HUES6 (cell line): ENCODE results near the gene ATP2B3.

Source experiments
- H3K27ac ChIP-seq: 2 replicates; pipeline ENCODE4 v1.7.0; 2013; ENCODE audit warnings: low read depth, mild to moderate bottlenecking, low read length, inconsistent platforms
- H3K27me3 ChIP-seq: 2 replicates; pipeline ENCODE4 v1.6.1; 2013; ENCODE audit warnings: low read length; ENCODE audit not compliant: control insufficient read depth, insufficient read depth
- H3K36me3 ChIP-seq: 2 replicates; pipeline ENCODE4 v1.6.1; 2013; ENCODE audit warnings: low read length; ENCODE audit not compliant: control insufficient read depth, insufficient read depth
- H3K4me1 ChIP-seq: 2 replicates; pipeline ENCODE4 v1.6.1; 2013; ENCODE audit warnings: low read length; ENCODE audit not compliant: control insufficient read depth, insufficient read depth
- H3K4me3 ChIP-seq: 2 replicates; pipeline ENCODE4 v1.5.1; 2013; ENCODE audit warnings: low read depth, low read length
- H3K9ac ChIP-seq: one replicate; pipeline ENCODE4 v1.6.1; 2013; ENCODE audit warnings: mild to moderate bottlenecking, low read length
- H3K9me3 ChIP-seq: 2 replicates; pipeline ENCODE4 v1.6.1; 2013; ENCODE audit warnings: low read depth, low read length; ENCODE audit not compliant: control insufficient read depth, insufficient read depth

Gene ATP2B3

GRCh38 chrX:153614818-153615217 is 97.4 kb downstream of the ATP2B3 start:
- Histone ChIP-seq H3K27me3 (peaks cover 84% of the 10 kb centered on the region), H3K27ac (no peak overlapping the region), H3K9ac (no peak overlapping the region), H3K36me3 (no peaks in the 10 kb centered on the region), H3K4me1 (no peaks in the 10 kb centered on the region), H3K4me3 (no peak overlapping the region), H3K9me3 (peaks cover 7% of the 10 kb centered on the region; the same call in 1 of the 2 replicates)

DNA sequence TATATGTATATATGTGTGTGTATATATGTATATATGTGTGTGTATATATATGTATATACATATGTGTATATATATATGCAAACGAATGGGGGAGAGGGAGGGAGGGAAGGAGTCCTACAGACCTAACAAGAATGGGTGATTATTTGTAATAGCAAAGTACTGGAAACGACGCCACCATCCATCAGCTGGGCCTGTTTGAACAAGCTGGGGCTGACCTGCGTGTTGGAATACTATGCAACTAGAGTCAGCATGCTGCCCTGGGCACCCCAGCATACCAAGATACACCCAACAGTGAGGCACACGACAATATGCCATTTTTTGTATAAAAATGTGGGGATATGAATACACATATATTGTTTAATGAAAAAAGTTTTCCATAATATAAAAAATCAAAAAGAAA is 103.1 kb downstream of the ATP2B3 start:
- H3K27ac ChIP-seq: no peak overlapping the region
- no peaks in the 10 kb centered on the region for H3K4me1 ChIP-seq
- no peak overlapping the region for H3K4me3 ChIP-seq
- H3K9ac ChIP-seq: no peak overlapping the region
- H3K9me3 ChIP-seq: peaks cover 20% of the 10 kb centered on the region; the same call in 1 of the 2 replicates
- H3K27me3 ChIP-seq: peaks cover 38% of the 10 kb centered on the region
- H3K36me3 ChIP-seq: no peaks in the 10 kb centered on the region

GRCh38 chrX:153621949-153622598 is 104.6 kb downstream of the ATP2B3 start:
- no peak overlapping the region for H3K9ac ChIP-seq
- no peaks in the 10 kb centered on the region for H3K4me1 ChIP-seq
- peaks cover 23% of the 10 kb centered on the region for H3K27me3 ChIP-seq
- no peaks in the 10 kb centered on the region for H3K36me3 ChIP-seq
- no peak overlapping the region for H3K27ac ChIP-seq
- H3K9me3 ChIP-seq: peaks cover 20% of the 10 kb centered on the region; the same call in 1 of the 2 replicates
- H3K4me3 ChIP-seq: no peak overlapping the region

GRCh38 chrX:153622661-153623309 is 105.3 kb downstream of the ATP2B3 start:
- H3K4me3 ChIP-seq: no peak overlapping the region
- peaks cover 16% of the 10 kb centered on the region; the same call in 1 of the 2 replicates for H3K27me3 ChIP-seq
- H3K9me3 ChIP-seq: peaks cover 20% of the 10 kb centered on the region; the same call in 1 of the 2 replicates
- no peaks in the 10 kb centered on the region for H3K4me1 ChIP-seq
- H3K27ac ChIP-seq: no peak overlapping the region
- no peaks in the 10 kb centered on the region for H3K36me3 ChIP-seq
- H3K9ac ChIP-seq: no peak overlapping the region

- H3K4me1 ChIP-seq: no peaks in the 10 kb centered on the region
- H3K36me3 ChIP-seq: no peaks in the 10 kb centered on the region
- peaks cover 9% of the 10 kb centered on the region; the same call in 1 of the 2 replicates for H3K27me3 ChIP-seq
- peaks cover 21% of the 10 kb centered on the region; the same call in 1 of the 2 replicates for H3K9me3 ChIP-seq
- no peak overlapping the region for H3K4me3 ChIP-seq
- no peak overlapping the region for H3K9ac ChIP-seq
- H3K27ac ChIP-seq: no peak overlapping the region
Observed at GRCh38 chrX:153623310-153624029, 106.0 kb downstream of the ATP2B3 start.

GRCh38 chrX:153624196-153625091 is 107.0 kb downstream of the ATP2B3 start:
- peaks cover 5% of the 10 kb centered on the region; the same call in 1 of the 2 replicates for H3K27me3 ChIP-seq
- H3K27ac ChIP-seq: no peak overlapping the region
- no peak overlapping the region for H3K4me3 ChIP-seq
- H3K4me1 ChIP-seq: no peaks in the 10 kb centered on the region
- H3K9me3 ChIP-seq: peaks cover 28% of the 10 kb centered on the region; the same call in 1 of the 2 replicates
- no peak overlapping the region for H3K9ac ChIP-seq
- no peaks in the 10 kb centered on the region for H3K36me3 ChIP-seq

DNA sequence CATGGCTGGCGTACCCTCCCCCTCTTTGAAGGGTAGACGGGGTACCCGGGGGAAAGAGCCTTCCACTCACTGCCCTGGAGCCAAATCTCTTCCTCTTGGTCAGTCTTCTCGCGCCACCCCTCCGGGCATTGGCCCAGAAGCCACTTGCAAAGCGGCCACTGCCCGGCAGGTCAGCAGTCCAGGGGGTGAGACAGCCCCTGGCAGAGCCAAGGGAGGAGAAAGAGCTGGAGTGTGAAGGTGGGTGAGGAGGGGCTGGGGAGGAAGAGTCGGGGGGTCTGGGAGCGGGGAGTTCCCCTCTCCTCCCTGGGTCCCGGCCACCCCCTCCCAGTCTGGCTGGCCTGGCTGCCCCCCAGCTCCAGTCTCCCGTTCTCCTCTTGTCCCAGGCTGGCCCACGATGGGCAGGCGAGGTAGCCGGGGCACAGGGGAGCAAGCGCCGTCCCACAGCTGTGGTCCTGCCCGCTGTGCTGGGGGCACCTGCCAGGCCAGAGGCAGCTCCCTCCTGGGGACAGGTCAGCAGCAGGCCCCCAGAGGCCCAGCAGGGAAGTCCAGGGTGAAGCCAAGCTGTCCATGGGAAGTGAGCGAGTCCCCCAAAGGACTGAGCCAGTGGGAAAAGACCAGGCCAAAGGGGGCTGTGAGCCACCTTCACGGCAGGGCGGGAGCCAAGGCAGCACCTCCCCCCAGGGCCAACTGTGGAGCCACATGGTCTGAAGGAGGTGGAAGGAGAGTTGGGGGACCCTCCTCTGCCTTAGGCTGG is 108.0 kb downstream of the ATP2B3 start:
- Histone ChIP-seq H3K27ac (no peak overlapping the region), H3K9ac (no peak overlapping the region), H3K4me1 (no peaks in the 10 kb centered on the region), H3K9me3 (peaks cover 28% of the 10 kb centered on the region; the same call in 1 of the 2 replicates), H3K27me3 (peaks cover 5% of the 10 kb centered on the region; the same call in 1 of the 2 replicates), H3K36me3 (no peaks in the 10 kb centered on the region), H3K4me3 (no peak overlapping the region)

DNA sequence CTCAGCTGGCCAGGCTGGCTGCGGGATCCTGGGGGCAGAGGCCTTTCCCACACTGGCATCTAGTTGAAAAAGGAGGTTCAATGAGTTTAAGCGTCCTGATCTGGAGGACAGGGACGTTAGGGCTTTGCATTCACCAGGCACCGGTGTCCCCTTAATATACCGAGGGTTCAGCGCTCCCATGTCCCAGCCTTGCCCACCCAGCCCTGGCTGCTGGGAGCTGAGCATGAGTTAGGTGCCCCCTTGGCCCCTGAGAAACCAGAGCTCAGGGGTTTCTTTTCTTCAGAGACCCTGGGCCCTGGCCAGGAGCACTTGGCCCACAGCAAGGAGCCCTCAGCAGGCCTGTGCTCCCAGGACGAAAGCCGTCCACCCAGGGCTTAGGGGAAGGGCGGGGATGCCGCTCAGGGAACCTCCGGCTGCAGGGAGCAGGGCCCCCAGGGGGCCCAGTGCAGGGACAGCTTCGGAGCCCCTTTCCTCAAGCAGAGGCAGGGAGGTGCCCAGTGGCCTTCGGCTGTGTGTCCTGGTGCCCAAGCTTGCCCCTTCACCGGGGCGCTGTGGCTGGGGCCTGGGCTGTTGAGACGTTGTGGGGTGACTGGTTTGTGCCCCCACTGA is 108.7 kb downstream of the ATP2B3 start:
- Histone ChIP-seq H3K4me1 (no peaks in the 10 kb centered on the region), H3K27me3 (peaks cover 5% of the 10 kb centered on the region; the same call in 1 of the 2 replicates), H3K36me3 (no peaks in the 10 kb centered on the region), H3K4me3 (no peak overlapping the region), H3K9ac (no peak overlapping the region), H3K27ac (no peak overlapping the region), H3K9me3 (peaks cover 28% of the 10 kb centered on the region; the same call in 1 of the 2 replicates)

DNA sequence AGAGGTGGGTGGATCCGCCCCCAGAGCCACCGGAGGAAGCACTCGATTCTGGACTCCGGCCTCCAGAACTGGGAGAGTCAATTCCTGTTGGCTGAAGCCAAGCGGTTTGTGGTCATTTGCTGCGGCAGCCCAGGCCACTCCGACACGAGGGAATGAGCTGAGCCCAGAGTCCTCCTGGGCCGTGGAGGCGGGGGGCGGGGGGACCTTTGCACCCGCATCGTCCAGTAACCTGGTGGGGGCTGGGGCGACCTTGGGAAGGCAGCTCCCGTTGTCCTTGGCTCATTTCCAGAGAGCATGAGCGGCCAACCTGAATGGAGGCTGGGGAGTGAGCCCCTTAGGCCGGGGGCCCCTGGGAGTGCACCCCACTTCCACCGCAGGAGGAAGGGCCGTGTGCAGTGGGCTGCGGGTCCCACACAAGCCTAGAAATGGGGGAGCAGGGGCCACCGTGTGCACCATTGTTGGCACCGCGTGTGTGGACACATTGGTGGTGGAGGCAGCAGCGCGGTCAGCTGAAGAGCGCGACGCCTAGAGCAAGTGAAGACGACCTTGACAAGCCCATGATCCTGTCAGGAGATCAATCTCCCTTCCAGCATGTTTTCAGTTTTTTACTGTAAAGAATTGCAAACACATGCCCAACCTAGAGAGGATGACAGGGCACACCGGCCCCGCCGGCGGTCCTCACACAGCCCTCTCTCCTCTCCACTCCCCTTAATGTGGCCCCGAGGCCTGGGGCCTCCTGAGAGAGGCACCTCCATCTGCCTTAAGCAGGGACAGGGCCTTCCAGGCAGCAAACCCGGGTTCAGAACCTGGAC is 109.6 kb downstream of the ATP2B3 start:
- Histone ChIP-seq H3K9me3 (peaks cover 29% of the 10 kb centered on the region; the same call in 1 of the 2 replicates), H3K4me3 (no peak overlapping the region), H3K27ac (no peak overlapping the region), H3K36me3 (no peaks in the 10 kb centered on the region), H3K4me1 (no peaks in the 10 kb centered on the region), H3K27me3 (0 out of 2 replicates have a peak, but pooled peaks cover 2% of the 10 kb centered on the region), H3K9ac (no peak overlapping the region)
